HepG2 (cell line): Measurements from ENCODE around the gene TOPORS. TPM values are rescaled to one million over a fixed set of nuclear protein-coding genes. Genes with fewer than 3 reads are reported as not detected.
A peak's percentile ranks its signal among the peaks of the same experiment; 100 is the strongest.

ENCODE experiments used
- ADNP ChIP-seq: sonication (generic); formaldehyde crosslinking; IDR thresholded peaks from 2 replicates; pipeline ENCODE4 v1.4.0; 2020; ENCODE audit warnings: missing genetic modification reagents
- BORCS8-MEF2B ChIP-seq: sonication (generic); formaldehyde crosslinking; IDR thresholded peaks from 2 replicates; pipeline ENCODE4 v1.8.0; 2022; ENCODE audit warnings: mild to moderate bottlenecking, missing genetic modification reagents
- CAMTA2 ChIP-seq: sonication (generic); formaldehyde crosslinking; IDR thresholded peaks from 2 replicates; pipeline ENCODE4 v1.4.0; 2020; ENCODE audit warnings: mild to moderate bottlenecking, missing genetic modification reagents, borderline replicate concordance
- GABPA ChIP-seq, 2 experiments: IDR thresholded peaks; 2 replicates each; pipeline ENCODE4 v1.6.1; 2011 to 2016; ENCODE audit warnings: low read depth in 2 of 2, low read length in 1 of 2, missing biosample characterization in 1 of 2, missing genetic modification characterization in 1 of 2
- GATA4 ChIP-seq: sonication (generic); IDR thresholded peaks from 2 replicates; pipeline ENCODE4 v1.6.1; 2016; ENCODE audit warnings: antibody characterized with exemption, low read depth, borderline replicate concordance
- KLF11 ChIP-seq: IDR thresholded peaks from 2 replicates; pipeline ENCODE4 v1.6.1; 2016; ENCODE audit warnings: missing compliant biosample characterization
- MAF1 ChIP-seq: sonication (generic); formaldehyde crosslinking; IDR thresholded peaks from 2 replicates; pipeline ENCODE4 v1.5.0; 2020; ENCODE audit warnings: missing genetic modification reagents, borderline replicate concordance
- MIER3 ChIP-seq: IDR thresholded peaks from 2 replicates; pipeline ENCODE4 v1.6.1; 2016; ENCODE audit warnings: missing compliant biosample characterization, borderline replicate concordance
- NFYB ChIP-seq: sonication (generic); formaldehyde crosslinking; IDR thresholded peaks from 2 replicates; pipeline ENCODE4 v1.4.0; 2020; ENCODE audit warnings: missing genetic modification reagents
- RFXAP ChIP-seq: sonication (generic); formaldehyde crosslinking; IDR thresholded peaks from 2 replicates; pipeline ENCODE4 v1.4.0; 2020; ENCODE audit warnings: missing genetic modification reagents, borderline replicate concordance
- SP2 ChIP-seq: sonication (generic); formaldehyde crosslinking; IDR thresholded peaks from 2 replicates; pipeline ENCODE4 v1.5.1; 2020; ENCODE audit warnings: mild to moderate bottlenecking, missing genetic modification reagents
- ZBTB8A ChIP-seq: sonication (generic); formaldehyde crosslinking; IDR thresholded peaks from 2 replicates; pipeline ENCODE4 v1.4.0; 2020; ENCODE audit warnings: mild to moderate bottlenecking, low read depth, missing genetic modification reagents, borderline replicate concordance
- ZFY ChIP-seq: sonication (generic); formaldehyde crosslinking; IDR thresholded peaks from 2 replicates; pipeline ENCODE4 v1.4.0; 2020; ENCODE audit warnings: missing genetic modification reagents
- ZFYVE20 ChIP-seq: sonication (generic); formaldehyde crosslinking; IDR thresholded peaks from 2 replicates; pipeline ENCODE4 v1.8.0; 2023; ENCODE audit warnings: low read depth, mild to moderate bottlenecking, moderate library complexity, missing genetic modification reagents, borderline replicate concordance
- ZMYM2 ChIP-seq: sonication (generic); formaldehyde crosslinking; IDR thresholded peaks from 2 replicates; pipeline ENCODE4 v1.8.0; 2022; ENCODE audit warnings: mild to moderate bottlenecking, missing genetic modification reagents
- ZNF382 ChIP-seq: sonication (generic); formaldehyde crosslinking; IDR thresholded peaks from 2 replicates; pipeline ENCODE4 v1.5.0; 2020; ENCODE audit warnings: missing genetic modification reagents, mild to moderate bottlenecking, borderline replicate concordance
- ZNF543 ChIP-seq: sonication (generic); formaldehyde crosslinking; IDR thresholded peaks from 2 replicates; pipeline ENCODE4 v1.4.0; 2020; ENCODE audit warnings: mild to moderate bottlenecking, missing genetic modification reagents
- ZNF546 ChIP-seq: sonication (generic); formaldehyde crosslinking; conservative IDR thresholded peaks from 2 replicates; pipeline ENCODE4 v1.8.1; 2023; ENCODE audit warnings: mild to moderate bottlenecking, missing genetic modification reagents
- ZNF556 ChIP-seq: sonication (generic); formaldehyde crosslinking; IDR thresholded peaks from 2 replicates; pipeline ENCODE4 v1.4.0; 2020; ENCODE audit warnings: mild to moderate bottlenecking, missing genetic modification reagents, borderline replicate concordance
- ZNF7 ChIP-seq: IDR thresholded peaks from 2 replicates; pipeline ENCODE4 v1.6.1; 2016; ENCODE audit warnings: missing biosample characterization, missing genetic modification reagents
- polyA plus RNA-seq, 8 experiments: library from polyadenylated mRNA; depleted of rRNA in 3 of 8; stranded (reverse) in 7 of 8; unstranded in 1 of 8; fragments of >200 nt; fragmentation: Illumina TruSeq in 4 of 8; extraction: Trizol in 4 of 8; gene quantifications; 2 replicates each; pipeline versions ENCODE4 v1.2.1 to v1.2.3, GENCODE V29; 2011 to 2016; ENCODE audit warnings: low read depth in 4 of 8, missing spikeins in 1 of 8, mixed read lengths in 1 of 8; ENCODE audit not compliant: insufficient read depth in 1 of 8
- total RNA-seq, 5 experiments: library from RNA; depleted of rRNA; stranded (reverse); fragments of >200 nt; fragmentation: Illumina TruSeq; extraction: Trizol; gene quantifications; 2 replicates each; pipeline ENCODE4 v1.2.3, GENCODE V29; 2016; ENCODE audit warnings: low read depth in 1 of 5
- TF ChIP-seq, protein P1 (sequence below): sonication (generic); formaldehyde crosslinking; IDR thresholded peaks from 2 replicates; pipeline ENCODE4 v1.8.1; 2022; ENCODE audit warnings: low read depth, mild to moderate bottlenecking, missing genetic modification reagents
- TF ChIP-seq, protein P2 (sequence below): sonication (generic); formaldehyde crosslinking; IDR thresholded peaks from 2 replicates; pipeline ENCODE4 v1.4.0; 2020; ENCODE audit warnings: missing genetic modification reagents, mild to moderate bottlenecking, borderline replicate concordance
- TF ChIP-seq, protein P3 (sequence below): sonication (generic); formaldehyde crosslinking; IDR thresholded peaks from 2 replicates; pipeline ENCODE4 v1.4.0; 2020; ENCODE audit warnings: missing genetic modification reagents
- TF ChIP-seq, protein P4 (sequence below): sonication (generic); formaldehyde crosslinking; IDR thresholded peaks from 2 replicates; pipeline ENCODE4 v1.4.0; 2020; ENCODE audit warnings: missing genetic modification reagents

TOPORS gene
- total and polyA plus RNA-seq, 2 of the 13 experiments (the other 11 are each of a cell fraction or from before 2014, with no cell fraction given): 6.8 to 19.6 TPM

DNA sequence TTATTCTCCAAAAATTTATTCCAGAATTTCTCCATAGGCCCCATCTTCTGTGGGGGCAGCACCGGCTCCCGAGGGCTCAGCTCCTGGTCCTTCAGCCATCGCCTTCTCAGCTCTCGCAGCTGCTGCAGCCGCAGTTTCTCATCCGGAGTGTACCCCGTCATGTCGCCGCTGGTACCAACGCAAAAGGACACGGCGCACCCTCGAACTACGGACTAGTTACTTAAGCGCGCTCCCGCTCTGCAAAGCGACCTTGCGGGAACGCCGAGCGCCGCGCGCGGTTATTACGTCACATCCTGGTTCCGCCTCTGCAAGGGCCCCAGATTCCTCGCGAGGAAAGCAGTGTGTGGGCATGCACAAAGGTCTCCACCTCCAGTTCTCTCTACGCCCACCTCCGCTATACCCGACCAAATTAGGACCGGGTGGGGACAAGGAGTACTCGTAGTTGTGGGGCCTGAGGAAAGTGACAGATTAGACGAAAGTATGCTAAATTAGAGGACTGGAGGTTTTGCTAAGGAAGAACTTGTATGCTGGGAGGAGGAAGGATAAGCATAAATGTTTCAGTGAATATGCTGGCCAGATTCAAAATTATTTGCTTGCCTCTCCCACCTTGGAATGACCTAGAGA is 20.6 kb upstream of the TOPORS start, which contains the start of gene NDUFB6 (continued):
- TF ChIP-seq, protein P1, sequence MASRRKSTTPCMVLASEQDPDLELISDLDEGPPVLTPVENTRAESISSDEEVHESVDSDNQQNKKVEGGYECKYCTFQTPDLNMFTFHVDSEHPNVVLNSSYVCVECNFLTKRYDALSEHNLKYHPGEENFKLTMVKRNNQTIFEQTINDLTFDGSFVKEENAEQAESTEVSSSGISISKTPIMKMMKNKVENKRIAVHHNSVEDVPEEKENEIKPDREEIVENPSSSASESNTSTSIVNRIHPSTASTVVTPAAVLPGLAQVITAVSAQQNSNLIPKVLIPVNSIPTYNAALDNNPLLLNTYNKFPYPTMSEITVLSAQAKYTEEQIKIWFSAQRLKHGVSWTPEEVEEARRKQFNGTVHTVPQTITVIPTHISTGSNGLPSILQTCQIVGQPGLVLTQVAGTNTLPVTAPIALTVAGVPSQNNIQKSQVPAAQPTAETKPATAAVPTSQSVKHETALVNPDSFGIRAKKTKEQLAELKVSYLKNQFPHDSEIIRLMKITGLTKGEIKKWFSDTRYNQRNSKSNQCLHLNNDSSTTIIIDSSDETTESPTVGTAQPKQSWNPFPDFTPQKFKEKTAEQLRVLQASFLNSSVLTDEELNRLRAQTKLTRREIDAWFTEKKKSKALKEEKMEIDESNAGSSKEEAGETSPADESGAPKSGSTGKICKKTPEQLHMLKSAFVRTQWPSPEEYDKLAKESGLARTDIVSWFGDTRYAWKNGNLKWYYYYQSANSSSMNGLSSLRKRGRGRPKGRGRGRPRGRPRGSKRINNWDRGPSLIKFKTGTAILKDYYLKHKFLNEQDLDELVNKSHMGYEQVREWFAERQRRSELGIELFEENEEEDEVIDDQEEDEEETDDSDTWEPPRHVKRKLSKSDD (CRISPR knock-in tag): 0 out of 2 replicates have a peak, but pooled peaks have one; percentile 51
- TF ChIP-seq GABPA (IDR thresholded peaks at IDR 0.05; ENCODE audit: low read depth, low read length): peak; percentile 86
- peak; percentile 97 for TF ChIP-seq GABPA (CRISPR knock-in tag; IDR thresholded peaks at IDR 0.05; ENCODE audit: low read depth)
- TF ChIP-seq, protein P2, sequence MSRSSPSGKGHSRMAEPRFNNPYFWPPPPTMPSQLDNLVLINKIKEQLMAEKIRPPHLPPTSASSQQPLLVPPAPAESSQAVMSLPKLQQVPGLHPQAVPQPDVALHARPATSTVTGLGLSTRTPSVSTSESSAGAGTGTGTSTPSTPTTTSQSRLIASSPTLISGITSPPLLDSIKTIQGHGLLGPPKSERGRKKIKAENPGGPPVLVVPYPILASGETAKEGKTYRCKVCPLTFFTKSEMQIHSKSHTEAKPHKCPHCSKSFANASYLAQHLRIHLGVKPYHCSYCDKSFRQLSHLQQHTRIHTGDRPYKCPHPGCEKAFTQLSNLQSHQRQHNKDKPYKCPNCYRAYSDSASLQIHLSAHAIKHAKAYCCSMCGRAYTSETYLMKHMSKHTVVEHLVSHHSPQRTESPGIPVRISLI: 0 out of 2 replicates have a peak, but pooled peaks have one; percentile 28
- TF ChIP-seq ZNF382 (CRISPR knock-in tag): no peak
- TF ChIP-seq KLF11: peak; percentile 75; the same call in 1 of the 2 replicates
- TF ChIP-seq GATA4: 0 out of 2 replicates have a peak, but pooled peaks have one; percentile 35
- TF ChIP-seq MIER3: peak; percentile 86; the same call in 1 of the 2 replicates
- TF ChIP-seq ZNF556 (CRISPR knock-in tag): peak; percentile 56; the same call in 1 of the 2 replicates
- TF ChIP-seq NFYB: peak; percentile 21; the same call in 1 of the 2 replicates
- TF ChIP-seq, protein P3, sequence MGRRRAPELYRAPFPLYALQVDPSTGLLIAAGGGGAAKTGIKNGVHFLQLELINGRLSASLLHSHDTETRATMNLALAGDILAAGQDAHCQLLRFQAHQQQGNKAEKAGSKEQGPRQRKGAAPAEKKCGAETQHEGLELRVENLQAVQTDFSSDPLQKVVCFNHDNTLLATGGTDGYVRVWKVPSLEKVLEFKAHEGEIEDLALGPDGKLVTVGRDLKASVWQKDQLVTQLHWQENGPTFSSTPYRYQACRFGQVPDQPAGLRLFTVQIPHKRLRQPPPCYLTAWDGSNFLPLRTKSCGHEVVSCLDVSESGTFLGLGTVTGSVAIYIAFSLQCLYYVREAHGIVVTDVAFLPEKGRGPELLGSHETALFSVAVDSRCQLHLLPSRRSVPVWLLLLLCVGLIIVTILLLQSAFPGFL (CRISPR knock-in tag): no peak
- TF ChIP-seq MAF1 (CRISPR knock-in tag): no peak
- TF ChIP-seq ZMYM2 (CRISPR knock-in tag): no peak
- no peak for TF ChIP-seq ZFYVE20 (CRISPR knock-in tag)
- 0 out of 2 replicates have a peak, but pooled peaks have one; percentile 51 for TF ChIP-seq RFXAP (CRISPR knock-in tag)
- TF ChIP-seq, protein P4, sequence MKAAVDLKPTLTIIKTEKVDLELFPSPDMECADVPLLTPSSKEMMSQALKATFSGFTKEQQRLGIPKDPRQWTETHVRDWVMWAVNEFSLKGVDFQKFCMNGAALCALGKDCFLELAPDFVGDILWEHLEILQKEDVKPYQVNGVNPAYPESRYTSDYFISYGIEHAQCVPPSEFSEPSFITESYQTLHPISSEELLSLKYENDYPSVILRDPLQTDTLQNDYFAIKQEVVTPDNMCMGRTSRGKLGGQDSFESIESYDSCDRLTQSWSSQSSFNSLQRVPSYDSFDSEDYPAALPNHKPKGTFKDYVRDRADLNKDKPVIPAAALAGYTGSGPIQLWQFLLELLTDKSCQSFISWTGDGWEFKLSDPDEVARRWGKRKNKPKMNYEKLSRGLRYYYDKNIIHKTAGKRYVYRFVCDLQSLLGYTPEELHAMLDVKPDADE: no peak
- no peak for TF ChIP-seq ZNF546 (CRISPR knock-in tag)
- TF ChIP-seq CAMTA2: no peak
- TF ChIP-seq ADNP (CRISPR knock-in tag): no peak
- no peak for TF ChIP-seq ZNF7 (CRISPR knock-in tag)
- TF ChIP-seq SP2 (CRISPR knock-in tag): peak; percentile 79
- 0 out of 2 replicates have a peak, but pooled peaks have one; percentile 40 for TF ChIP-seq ZBTB8A (CRISPR knock-in tag)
- peak; percentile 79 for TF ChIP-seq ZFY (CRISPR knock-in tag)
- TF ChIP-seq BORCS8-MEF2B (CRISPR knock-in tag): peak; percentile 45
- TF ChIP-seq ZNF543 (CRISPR knock-in tag): peak; percentile 69; the same call in 1 of the 2 replicates
